A673 (cell line): ENCODE measurements around the gene HS1BP3. TPM values are rescaled to one million over a fixed set of nuclear protein-coding genes. Genes with fewer than 3 reads are reported as not detected.

ENCODE experiments used
- BruUV-seq: library from RNA; stranded (reverse); fragments of 400-500 nt; replicated peaks from 2 replicates; lab custom pipeline; 2021; lab: Mats Ljungman, UMichigan
- CTCF ChIA-PET: fragments of 300-600 bp; sonication (Branson Sonifier 250); formaldehyde crosslinking; loops from one replicate; lab custom pipeline; 2022; ENCODE audit warnings: antibody characterized with exemption; lab: Charles Lee
- POLR2A ChIA-PET: fragments of 300-600 bp; sonication (Branson Sonifier 250); formaldehyde crosslinking; loops from one replicate; lab custom pipeline; 2022; ENCODE audit warnings: antibody characterized with exemption; ENCODE audit not compliant: low non-redundant PET; lab: Charles Lee
- DNase-seq: peaks from one replicate; pipeline ENCODE4 v3.0.0-alpha.2; 2015; ENCODE audit warnings: low spot score
- H3K27ac ChIP-seq: fragments of 200-600 bp; sonication (generic); 2 replicates; pipeline ENCODE4 v1.5.1; 2016; ENCODE audit warnings: mixed run types, low read depth, mild to moderate bottlenecking, mixed read lengths, antibody characterized with exemption, low read length; ENCODE audit not compliant: poor library complexity, severe bottlenecking
- H3K27me3 ChIP-seq: fragments of 200-600 bp; sonication (generic); replicated peaks from 2 replicates; pipeline ENCODE4 v1.6.1; 2017; ENCODE audit warnings: mixed run types, low read depth, mild to moderate bottlenecking, mixed read lengths, antibody characterized with exemption, low read length; ENCODE audit not compliant: insufficient read depth, poor library complexity
- H3K36me3 ChIP-seq: fragments of 200-600 bp; sonication (generic); 2 replicates; pipeline ENCODE4 v1.6.1; 2016; ENCODE audit warnings: mixed run types, mild to moderate bottlenecking, mixed read lengths, antibody characterized with exemption, low read length; ENCODE audit not compliant: insufficient read depth, poor library complexity, severe bottlenecking
- H3K4me1 ChIP-seq: fragments of 200-600 bp; sonication (generic); 2 replicates; pipeline ENCODE4 v1.6.1; 2017; ENCODE audit warnings: mixed run types, mild to moderate bottlenecking, mixed read lengths, antibody characterized with exemption, low read length; ENCODE audit not compliant: insufficient read depth, poor library complexity, severe bottlenecking
- H3K4me3 ChIP-seq: fragments of 200-600 bp; sonication (generic); 2 replicates; pipeline ENCODE4 v1.5.1; 2016; ENCODE audit warnings: low read depth, mixed run types, mild to moderate bottlenecking, mixed read lengths, low read length; ENCODE audit not compliant: poor library complexity, severe bottlenecking
- H3K9me3 ChIP-seq: fragments of 200-600 bp; sonication (generic); 2 replicates; pipeline ENCODE4 v1.6.1; 2016; ENCODE audit warnings: mixed run types, low read depth, mild to moderate bottlenecking, mixed read lengths, antibody characterized with exemption, low read length; ENCODE audit not compliant: poor library complexity, severe bottlenecking
- CTCF ChIP-seq: fragments of 300-800, 200-600 bp; sonication (generic); conservative IDR thresholded peaks from 2 replicates; pipeline ENCODE4 v1.5.1; 2017; ENCODE audit warnings: low read depth, mild to moderate bottlenecking, antibody characterized with exemption, low read length, moderate library complexity, mixed read lengths
- EZH2 ChIP-seq: fragments of 200-600 bp; sonication (generic); IDR thresholded peaks from 2 replicates; pipeline ENCODE4 v1.6.1; 2017; ENCODE audit warnings: borderline replicate concordance, low read depth, mild to moderate bottlenecking, mixed read lengths, antibody characterized with exemption, low read length; ENCODE audit not compliant: poor library complexity, severe bottlenecking
- intact Hi-C: fragments of 100-400 bp; cut with micrococcal nuclease; formaldehyde crosslinking; loops from one replicate; pipeline ENCODE4 v1.10.0; 2022; ENCODE audit not compliant: unreplicated experiment
- total RNA-seq: library from RNA; stranded (reverse); gene quantifications from 2 replicates; pipeline ENCODE4 v1.2.3, GENCODE V29; 2021

HS1BP3 gene
- total RNA-seq, 1 experiment from 2014 or later, result 12.6 TPM

GRCh38 chr2:20649976-20650375 is 922 bp downstream of the HS1BP3 start:
- H3K27ac ChIP-seq, result no peak overlapping the region
- H3K27me3 ChIP-seq, result no peaks in the 10 kb centered on the region
- TSS peak; percentile 65 for BruUV-seq
- no peaks in the 10 kb centered on the region for H3K36me3 ChIP-seq
- no peak for DNase-seq
- TF ChIP-seq CTCF (no peak), EZH2 (no peak)
- POLR2A ChIA-PET, result no interaction called here
- intact Hi-C loops, result loop anchor here (10.0 kb wide), 1 partner anchor 425 kb away; the partner anchor contains the start of gene SDC1
- H3K4me1 ChIP-seq, result no peaks in the 10 kb centered on the region
- peak overlapping the region; percentile 91 for H3K4me3 ChIP-seq
- CTCF ChIA-PET, result interaction anchor here (0.6 to 1.5 kb wide), 4 partner anchors 8 to 693 kb away, joined by 3 to 9 read pairs (median 6); no protein-coding TSS in a partner anchor
- H3K9me3 ChIP-seq, result no peaks in the 10 kb centered on the region

GRCh38 chr2:20649576-20649975 is 1.3 kb downstream of the HS1BP3 start:
- ChIA-PET POLR2A (no interaction called here), CTCF (no interaction called here)
- no peaks in the 10 kb centered on the region for H3K9me3 ChIP-seq
- no peak for DNase-seq
- no TSS peak for BruUV-seq
- TF ChIP-seq EZH2 (no peak), CTCF (no peak)
- no peaks in the 10 kb centered on the region for H3K4me1 ChIP-seq
- intact Hi-C loops, result loop anchor here (10.0 kb wide), 1 partner anchor 425 kb away; the partner anchor contains the start of gene SDC1
- H3K4me3 ChIP-seq, result no peak overlapping the region
- H3K27me3 ChIP-seq, result no peaks in the 10 kb centered on the region
- H3K36me3 ChIP-seq, result no peaks in the 10 kb centered on the region
- H3K27ac ChIP-seq, result no peak overlapping the region

- intact Hi-C loops, result loop anchor here (10.0 kb wide), 1 partner anchor 424 kb away; the partner anchor contains the start of gene SDC1
- Histone ChIP-seq H3K9me3 (no peaks in the 10 kb centered on the region), H3K4me1 (no peaks in the 10 kb centered on the region), H3K27ac (no peak overlapping the region), H3K36me3 (no peaks in the 10 kb centered on the region), H3K27me3 (no peaks in the 10 kb centered on the region), H3K4me3 (no peak overlapping the region)
- CTCF ChIA-PET, result interaction anchor here (1.7 kb wide), 1 partner anchor 13 kb away, joined by 4 read pairs; no protein-coding TSS in a partner anchor
- DNase-seq, result no peak
- no TSS peak for BruUV-seq
- no peak for TF ChIP-seq CTCF
- no peak for TF ChIP-seq EZH2
- POLR2A ChIA-PET, result no interaction called here
Measured at GRCh38 chr2:20648831-20649230, 2.1 kb downstream of the HS1BP3 start.
